ENCODE data around the gene KCNG4. TPM values are rescaled to one million over a fixed set of nuclear protein-coding genes. Genes with fewer than 3 reads are reported as not detected.
A peak's percentile ranks its signal among the peaks of the same experiment; 100 is the strongest.

The KCNG4 gene
- total RNA-seq, 6 experiments from 2014 or later = not detected

- Mint-ChIP-seq H3K4me3 (no peak overlapping the region), H3K4me1 (ENCODE audit: low read depth) (peaks cover 6% of the 10 kb centered on the region; the same call in 1 of the 2 replicates), H3K27me3 (ENCODE audit: insufficient read depth) (peaks cover 22% of the 10 kb centered on the region), H3K36me3 (ENCODE audit: low read depth) (no peaks in the 10 kb centered on the region), H3K9me3 (no peaks in the 10 kb centered on the region), H3K27ac (no peak overlapping the region)
- TF ChIP-seq, protein P1, sequence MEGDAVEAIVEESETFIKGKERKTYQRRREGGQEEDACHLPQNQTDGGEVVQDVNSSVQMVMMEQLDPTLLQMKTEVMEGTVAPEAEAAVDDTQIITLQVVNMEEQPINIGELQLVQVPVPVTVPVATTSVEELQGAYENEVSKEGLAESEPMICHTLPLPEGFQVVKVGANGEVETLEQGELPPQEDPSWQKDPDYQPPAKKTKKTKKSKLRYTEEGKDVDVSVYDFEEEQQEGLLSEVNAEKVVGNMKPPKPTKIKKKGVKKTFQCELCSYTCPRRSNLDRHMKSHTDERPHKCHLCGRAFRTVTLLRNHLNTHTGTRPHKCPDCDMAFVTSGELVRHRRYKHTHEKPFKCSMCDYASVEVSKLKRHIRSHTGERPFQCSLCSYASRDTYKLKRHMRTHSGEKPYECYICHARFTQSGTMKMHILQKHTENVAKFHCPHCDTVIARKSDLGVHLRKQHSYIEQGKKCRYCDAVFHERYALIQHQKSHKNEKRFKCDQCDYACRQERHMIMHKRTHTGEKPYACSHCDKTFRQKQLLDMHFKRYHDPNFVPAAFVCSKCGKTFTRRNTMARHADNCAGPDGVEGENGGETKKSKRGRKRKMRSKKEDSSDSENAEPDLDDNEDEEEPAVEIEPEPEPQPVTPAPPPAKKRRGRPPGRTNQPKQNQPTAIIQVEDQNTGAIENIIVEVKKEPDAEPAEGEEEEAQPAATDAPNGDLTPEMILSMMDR (IDR thresholded peaks at IDR 0.05) = no peak
- no peak for DNase-seq
Observed at GRCh38 chr16:84194018-84194417, 45.8 kb downstream of the KCNG4 start.

- Mint-ChIP-seq H3K36me3 (ENCODE audit: low read depth) (no peaks in the 10 kb centered on the region), H3K9me3 (no peaks in the 10 kb centered on the region), H3K27me3 (ENCODE audit: insufficient read depth) (peaks cover 22% of the 10 kb centered on the region), H3K4me3 (no peak overlapping the region), H3K4me1 (ENCODE audit: low read depth) (peaks cover 3% of the 10 kb centered on the region; the same call in 1 of the 2 replicates), H3K27ac (no peak overlapping the region)
- DNase-seq = no peak
- TF ChIP-seq, protein P1 (IDR thresholded peaks at IDR 0.05) = no peak
Observed at GRCh38 chr16:84193480-84193879, 46.3 kb downstream of the KCNG4 start.

DNA sequence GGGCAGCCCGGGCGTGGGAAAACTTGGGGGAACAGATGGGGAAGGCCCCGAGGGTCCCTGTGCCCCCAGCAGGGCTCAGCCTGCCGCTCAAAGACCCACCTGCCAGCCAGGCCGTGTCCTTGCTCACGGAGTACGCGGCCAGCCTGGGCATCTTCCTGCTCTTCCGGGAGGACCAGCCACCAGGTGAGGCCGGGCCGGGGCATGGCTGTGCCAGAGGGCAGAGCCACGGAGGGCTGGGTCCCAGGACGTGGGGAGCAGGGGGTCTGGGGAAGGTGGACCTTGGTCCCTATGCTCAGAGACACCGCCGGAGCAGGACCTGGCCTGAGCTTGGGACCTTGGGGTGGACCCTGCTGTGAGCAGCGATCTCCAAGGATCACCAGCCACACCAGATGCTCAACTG, 48.3 kb downstream of the KCNG4 start:
- Mint-ChIP-seq H3K36me3 (ENCODE audit: low read depth) (no peaks in the 10 kb centered on the region), H3K4me3 (no peak overlapping the region), H3K27me3 (ENCODE audit: insufficient read depth) (peaks cover 19% of the 10 kb centered on the region), H3K4me1 (ENCODE audit: low read depth) (no peaks in the 10 kb centered on the region), H3K27ac (no peak overlapping the region), H3K9me3 (no peaks in the 10 kb centered on the region)
- no peak for DNase-seq
- TF ChIP-seq, protein P1 (IDR thresholded peaks at IDR 0.05) = no peak

DNA sequence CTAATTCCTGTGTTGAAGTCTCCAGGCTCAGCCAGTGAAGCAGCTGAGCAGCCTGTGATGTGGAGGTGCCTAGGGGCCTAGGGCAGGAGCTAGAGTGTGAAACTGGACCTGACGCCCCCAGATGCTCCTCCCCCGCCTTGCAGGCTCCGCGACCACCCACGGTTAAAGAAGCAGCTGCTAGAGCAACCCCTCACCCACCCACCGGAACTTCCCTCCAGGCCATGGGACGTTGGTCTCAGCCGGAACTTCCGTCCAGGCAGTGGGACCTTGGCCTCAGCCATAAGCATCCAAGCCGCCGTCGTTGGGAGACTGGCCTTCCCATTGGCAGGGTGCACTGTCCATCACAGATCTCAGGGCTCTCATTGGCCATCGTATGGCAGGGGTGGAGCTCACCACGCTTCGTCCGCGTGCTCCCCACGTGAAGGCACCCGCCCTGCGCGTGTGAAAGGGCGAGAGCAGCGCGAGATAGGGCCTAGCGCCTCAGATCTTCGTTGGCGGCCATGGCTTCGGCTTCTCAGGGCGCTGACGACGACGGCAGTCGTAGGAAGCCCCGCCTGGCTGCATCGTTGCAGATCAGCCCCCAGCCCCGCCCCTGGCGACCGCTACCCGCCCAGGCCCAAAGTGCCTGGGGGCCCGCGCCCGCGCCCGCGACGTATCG, 49.0 kb downstream of the KCNG4 start, which contains the start of gene ADAD2:
TSS of gene ADAD2 (plus strand) at position 427 of the 658 bp plus-strand sequence. CDS start at position 501, 74 bp downstream.
- Mint-ChIP-seq H3K27ac (no peak within 1 kb of the TSS), H3K36me3 (ENCODE audit: low read depth) (no peaks in the 10 kb centered on the region), H3K9me3 (no peaks in the 10 kb centered on the region), H3K27me3 (ENCODE audit: insufficient read depth) (peaks cover 17% of the 10 kb centered on the region), H3K4me3 (no peak within 1 kb of the TSS), H3K4me1 (ENCODE audit: low read depth) (no peaks in the 10 kb centered on the region)
- DNase-seq = no peak
- TF ChIP-seq, protein P1 (IDR thresholded peaks at IDR 0.05) = no peak

DNA sequence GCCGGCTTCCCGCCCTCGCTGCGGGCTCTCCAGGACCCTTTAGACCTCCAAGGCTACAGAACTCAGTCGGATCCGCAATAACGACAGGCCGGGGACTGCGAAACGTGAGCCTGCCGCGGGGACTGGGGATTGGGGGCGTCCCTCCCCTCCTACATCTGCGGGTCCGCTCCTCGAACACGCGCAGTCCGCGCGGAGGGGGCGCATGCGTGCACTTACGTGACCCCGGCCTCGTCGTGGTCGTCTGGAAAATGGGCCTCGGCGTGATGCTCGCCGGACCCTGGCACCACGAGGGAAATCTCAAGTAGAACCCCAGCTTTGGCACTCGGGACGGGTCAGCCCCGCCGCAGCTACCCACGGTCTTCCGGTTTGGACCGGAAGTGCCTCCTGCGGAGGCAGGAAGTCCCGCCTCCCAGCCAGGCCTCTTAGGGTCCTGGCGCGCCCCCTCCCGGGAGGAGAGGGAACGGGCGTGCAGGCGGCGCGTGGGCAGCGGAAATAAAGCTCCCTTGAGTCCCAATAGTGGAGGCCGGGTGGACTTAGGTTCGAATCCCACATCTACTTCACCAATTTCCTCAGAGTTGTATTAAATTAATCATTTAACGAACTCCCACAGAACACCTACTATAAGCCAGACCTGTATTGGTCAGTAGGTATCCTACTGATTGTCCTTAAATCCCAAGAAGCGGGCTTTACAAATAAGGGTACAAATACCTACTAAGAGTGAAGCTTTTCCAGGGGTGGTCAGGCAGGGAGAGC, 53.0 kb downstream of the KCNG4 start, which contains the start of gene TAF1C:
TSS of gene TAF1C (minus strand) at position 373 of the 753 bp plus-strand sequence. CDS start 2,069 bp downstream, outside the sequence.
- Mint-ChIP-seq H3K9me3 (no peaks in the 10 kb centered on the region), H3K4me3 (peak within 1 kb of the TSS; percentile 94), H3K27me3 (ENCODE audit: insufficient read depth) (no peaks in the 10 kb centered on the region), H3K27ac (peak within 1 kb of the TSS; percentile 76), H3K36me3 (ENCODE audit: low read depth) (peaks cover 15% of the 10 kb centered on the region; the same call in 1 of the 2 replicates), H3K4me1 (ENCODE audit: low read depth) (peaks cover 11% of the 10 kb centered on the region)
- TF ChIP-seq, protein P1 (IDR thresholded peaks at IDR 0.05) = peak; percentile 93
- peak; percentile 72 for DNase-seq

All from HFFc6 (cell line).